Testis (tissue), 2 donors: ENCODE measurements around the gene PFKFB3.

Experiments
- POLR2A ChIP-seq: fragments of 450-650 bp; IDR thresholded peaks from one replicate; pipeline ENCODE4 v1.6.1; 2017; ENCODE audit warnings: antibody characterized with exemption, mild to moderate bottlenecking, moderate library complexity
- TF ChIP-seq, protein P1 (sequence below), 3 experiments: fragments of 450-650 bp in 2 of 3; fragments of 200-600 bp in 1 of 3; sonication (generic) in 1 of 3; IDR thresholded peaks; one replicate each; pipeline ENCODE4 v1.5.1; 2016 to 2019; ENCODE audit warnings: antibody characterized with exemption in 3 of 3, mild to moderate bottlenecking in 2 of 3, moderate library complexity in 1 of 3

DNA sequence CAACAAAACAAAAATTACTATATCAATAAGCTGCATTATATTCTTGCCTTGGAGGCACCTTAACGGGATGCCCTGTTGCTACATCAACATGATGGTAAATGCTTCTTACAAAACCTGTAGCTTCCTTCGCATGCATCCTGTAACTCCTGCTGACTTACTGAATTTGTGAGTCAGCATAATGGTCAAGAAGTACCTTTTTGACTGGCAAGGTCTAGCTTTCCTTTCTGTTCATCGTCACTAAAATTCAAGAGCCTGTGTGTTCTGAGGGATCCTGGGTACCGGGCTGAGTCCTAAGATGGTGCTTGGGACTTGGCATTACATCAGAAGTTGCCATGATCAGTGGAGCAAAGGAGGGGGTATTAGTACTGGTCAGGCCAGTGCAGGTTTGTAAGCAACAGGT, 4.9 kb downstream of the PFKFB3 start:
- TF ChIP-seq, protein P1, sequence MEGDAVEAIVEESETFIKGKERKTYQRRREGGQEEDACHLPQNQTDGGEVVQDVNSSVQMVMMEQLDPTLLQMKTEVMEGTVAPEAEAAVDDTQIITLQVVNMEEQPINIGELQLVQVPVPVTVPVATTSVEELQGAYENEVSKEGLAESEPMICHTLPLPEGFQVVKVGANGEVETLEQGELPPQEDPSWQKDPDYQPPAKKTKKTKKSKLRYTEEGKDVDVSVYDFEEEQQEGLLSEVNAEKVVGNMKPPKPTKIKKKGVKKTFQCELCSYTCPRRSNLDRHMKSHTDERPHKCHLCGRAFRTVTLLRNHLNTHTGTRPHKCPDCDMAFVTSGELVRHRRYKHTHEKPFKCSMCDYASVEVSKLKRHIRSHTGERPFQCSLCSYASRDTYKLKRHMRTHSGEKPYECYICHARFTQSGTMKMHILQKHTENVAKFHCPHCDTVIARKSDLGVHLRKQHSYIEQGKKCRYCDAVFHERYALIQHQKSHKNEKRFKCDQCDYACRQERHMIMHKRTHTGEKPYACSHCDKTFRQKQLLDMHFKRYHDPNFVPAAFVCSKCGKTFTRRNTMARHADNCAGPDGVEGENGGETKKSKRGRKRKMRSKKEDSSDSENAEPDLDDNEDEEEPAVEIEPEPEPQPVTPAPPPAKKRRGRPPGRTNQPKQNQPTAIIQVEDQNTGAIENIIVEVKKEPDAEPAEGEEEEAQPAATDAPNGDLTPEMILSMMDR (IDR thresholded peaks at IDR 0.05), result no peak
- TF ChIP-seq POLR2A, result no peak
